Neural crest cell (in vitro differentiated cells): ENCODE data around the gene SRRM1. TPM values are rescaled to one million over a fixed set of nuclear protein-coding genes. Genes with fewer than 3 reads are reported as not detected.

Source experiments
- DNase-seq: peaks from one replicate; pipeline ENCODE4 v3.0.0; 2021; ENCODE audit warnings: low read depth, mixed read lengths, low spot score
- H3K27ac Mint-ChIP-seq: one replicate; pipeline ENCODE4 v1.8.0; 2021; ENCODE audit warnings: mild to moderate bottlenecking, mixed read lengths; ENCODE audit not compliant: unreplicated experiment
- H3K27me3 Mint-ChIP-seq: 2 replicates; pipeline ENCODE4 v1.8.0; 2021; ENCODE audit warnings: low read depth, mild to moderate bottlenecking, mixed read lengths
- H3K36me3 Mint-ChIP-seq: 2 replicates; pipeline ENCODE4 v1.8.0; 2021; ENCODE audit warnings: low read depth, mild to moderate bottlenecking, mixed read lengths
- H3K4me1 Mint-ChIP-seq: 2 replicates; pipeline ENCODE4 v1.8.0; 2021; ENCODE audit warnings: mixed read lengths
- H3K4me3 Mint-ChIP-seq: one replicate; pipeline ENCODE4 v1.8.0; 2021; ENCODE audit warnings: mild to moderate bottlenecking, mixed read lengths
- H3K9me3 Mint-ChIP-seq: 2 replicates; pipeline ENCODE4 v1.8.0; 2021; ENCODE audit warnings: mixed read lengths
- total RNA-seq: library from RNA; stranded (reverse); gene quantifications from 2 replicates; pipeline ENCODE4 v1.2.1, GENCODE V29; 2021
- TF ChIP-seq, protein P1 (sequence below): fragments of 200-600 bp; sonication (generic); conservative IDR thresholded peaks from 2 replicates; pipeline ENCODE4 v1.5.0; 2021; ENCODE audit warnings: antibody characterized with exemption, mild to moderate bottlenecking

Gene SRRM1
- total RNA-seq, 1 donor from 2014 or later = 217 TPM

DNA sequence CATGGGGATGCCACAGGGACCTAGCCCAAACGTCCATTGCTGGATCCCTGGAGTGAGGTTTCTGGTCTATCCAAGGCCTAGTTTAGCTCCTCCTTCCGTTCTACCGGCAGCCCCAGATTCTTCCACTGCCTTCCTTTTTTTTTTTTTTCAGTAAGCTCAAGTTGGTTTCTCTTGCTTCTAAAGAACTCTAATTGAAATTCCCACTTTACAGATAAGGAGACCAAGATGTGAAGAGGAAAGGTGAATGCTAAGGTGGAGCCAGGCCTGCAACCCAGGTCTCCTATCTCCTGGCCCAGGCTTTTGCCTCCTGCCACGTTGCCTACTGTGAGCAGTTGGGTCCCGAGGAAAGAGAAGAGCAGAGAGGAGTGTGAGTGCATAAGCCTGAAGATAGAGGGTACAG lies 70.6 kb downstream of the SRRM1 start:
- no peaks in the 10 kb centered on the region for H3K27me3 Mint-ChIP-seq
- no peak for DNase-seq
- no peak overlapping the region for H3K27ac Mint-ChIP-seq
- TF ChIP-seq, protein P1, sequence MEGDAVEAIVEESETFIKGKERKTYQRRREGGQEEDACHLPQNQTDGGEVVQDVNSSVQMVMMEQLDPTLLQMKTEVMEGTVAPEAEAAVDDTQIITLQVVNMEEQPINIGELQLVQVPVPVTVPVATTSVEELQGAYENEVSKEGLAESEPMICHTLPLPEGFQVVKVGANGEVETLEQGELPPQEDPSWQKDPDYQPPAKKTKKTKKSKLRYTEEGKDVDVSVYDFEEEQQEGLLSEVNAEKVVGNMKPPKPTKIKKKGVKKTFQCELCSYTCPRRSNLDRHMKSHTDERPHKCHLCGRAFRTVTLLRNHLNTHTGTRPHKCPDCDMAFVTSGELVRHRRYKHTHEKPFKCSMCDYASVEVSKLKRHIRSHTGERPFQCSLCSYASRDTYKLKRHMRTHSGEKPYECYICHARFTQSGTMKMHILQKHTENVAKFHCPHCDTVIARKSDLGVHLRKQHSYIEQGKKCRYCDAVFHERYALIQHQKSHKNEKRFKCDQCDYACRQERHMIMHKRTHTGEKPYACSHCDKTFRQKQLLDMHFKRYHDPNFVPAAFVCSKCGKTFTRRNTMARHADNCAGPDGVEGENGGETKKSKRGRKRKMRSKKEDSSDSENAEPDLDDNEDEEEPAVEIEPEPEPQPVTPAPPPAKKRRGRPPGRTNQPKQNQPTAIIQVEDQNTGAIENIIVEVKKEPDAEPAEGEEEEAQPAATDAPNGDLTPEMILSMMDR = no peak
- no peak overlapping the region for H3K4me3 Mint-ChIP-seq
- H3K36me3 Mint-ChIP-seq = no peaks in the 10 kb centered on the region
- peaks cover 11% of the 10 kb centered on the region for H3K4me1 Mint-ChIP-seq
- H3K9me3 Mint-ChIP-seq = no peaks in the 10 kb centered on the region

DNA sequence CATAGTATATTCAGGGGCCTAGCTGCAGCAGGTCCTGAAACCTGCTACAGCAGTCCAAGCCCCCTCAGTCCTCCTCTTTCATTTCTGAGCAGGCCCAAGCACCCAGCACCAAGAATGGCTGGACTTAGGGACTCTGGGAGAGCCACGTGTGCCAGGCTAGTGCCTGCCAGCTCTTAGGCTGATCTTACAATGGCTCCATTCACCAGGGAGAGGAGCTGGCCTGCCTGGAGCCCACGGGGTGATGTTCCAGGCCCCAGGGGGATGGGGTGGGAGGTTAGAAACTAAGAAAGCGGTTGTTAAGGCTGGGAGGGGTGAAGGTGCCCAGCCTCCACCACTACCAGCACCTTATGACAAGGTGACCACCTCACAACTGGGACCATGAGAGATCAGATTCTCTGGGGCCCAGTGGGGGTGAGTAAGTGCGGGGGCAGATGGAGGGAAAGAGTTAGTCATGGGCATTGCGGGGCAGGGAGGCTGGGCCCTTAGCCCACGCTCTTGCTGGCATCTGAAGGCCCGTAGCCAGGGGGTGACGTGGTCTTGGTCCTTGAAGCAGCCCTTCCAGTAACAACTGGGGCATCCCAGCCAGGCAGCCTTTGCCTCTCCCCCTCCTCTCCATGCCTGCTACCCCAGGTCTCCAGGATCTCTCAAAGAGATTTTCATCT lies 71.9 kb downstream of the SRRM1 start:
- Mint-ChIP-seq H3K4me3 (no peak overlapping the region), H3K27me3 (no peaks in the 10 kb centered on the region), H3K9me3 (no peaks in the 10 kb centered on the region), H3K27ac (peak overlapping the region; percentile 12), H3K4me1 (peaks cover 11% of the 10 kb centered on the region), H3K36me3 (no peaks in the 10 kb centered on the region)
- TF ChIP-seq, protein P1 = no peak
- DNase-seq = no peak

DNA sequence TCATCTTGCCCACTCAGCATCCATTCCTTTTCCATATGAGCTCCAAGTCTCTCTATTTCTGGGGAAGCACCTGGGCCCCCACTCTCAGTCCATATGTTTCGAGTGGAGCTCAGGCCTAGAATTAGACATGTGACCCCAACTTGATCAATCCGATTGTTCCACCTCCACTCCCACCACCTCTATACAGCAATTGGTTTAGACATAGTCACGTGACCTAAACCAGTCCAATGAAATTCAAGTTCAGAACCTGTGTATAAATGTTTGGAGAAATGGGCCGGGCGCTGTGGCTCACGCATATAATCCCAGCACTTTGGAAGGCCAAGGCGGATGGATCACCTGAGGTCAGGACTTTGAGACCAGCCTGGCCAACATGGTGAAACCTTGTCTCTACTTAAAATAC lies 72.6 kb downstream of the SRRM1 start:
- no peaks in the 10 kb centered on the region for H3K36me3 Mint-ChIP-seq
- no peak overlapping the region for H3K27ac Mint-ChIP-seq
- no peaks in the 10 kb centered on the region for H3K27me3 Mint-ChIP-seq
- TF ChIP-seq, protein P1 = no peak
- DNase-seq = no peak
- H3K4me1 Mint-ChIP-seq = peaks cover 11% of the 10 kb centered on the region
- no peak overlapping the region for H3K4me3 Mint-ChIP-seq
- H3K9me3 Mint-ChIP-seq = no peaks in the 10 kb centered on the region

DNA sequence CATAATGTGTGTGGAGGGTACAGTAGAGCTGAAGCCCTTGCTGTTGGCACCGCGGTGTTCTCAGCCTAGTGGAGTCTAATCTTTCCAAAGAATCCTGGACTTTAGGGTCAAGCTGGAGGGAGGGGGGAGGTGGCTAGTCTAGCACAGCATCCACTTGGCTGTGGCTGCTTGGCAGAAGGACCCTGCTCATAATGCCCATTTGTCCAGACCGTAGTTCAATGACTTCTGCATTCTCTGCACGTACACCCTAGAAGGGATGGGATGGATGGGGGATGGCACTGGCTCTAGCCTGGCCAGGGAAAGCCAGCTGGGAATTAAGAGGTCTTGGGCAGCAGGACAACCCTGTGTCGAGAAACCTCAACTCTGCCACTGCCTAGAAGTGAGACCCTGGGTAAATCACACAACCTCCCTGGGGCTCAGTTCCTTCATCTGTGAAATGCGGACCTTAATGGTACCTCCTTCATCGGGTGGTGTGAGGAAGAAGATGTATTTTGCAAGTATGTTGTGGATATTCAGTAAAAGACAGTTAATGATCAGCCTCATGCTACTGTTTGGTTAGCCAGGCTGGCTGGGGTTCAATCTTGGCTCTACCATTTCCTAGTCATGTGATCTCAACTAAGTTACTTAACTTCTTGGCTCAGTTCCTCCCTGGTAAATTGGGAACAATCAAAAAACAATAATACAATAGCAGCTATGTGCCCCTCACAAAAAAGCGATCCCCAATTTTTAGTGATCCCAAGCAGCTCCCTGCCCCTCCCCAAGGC lies 75.0 kb downstream of the SRRM1 start:
- no peak for DNase-seq
- TF ChIP-seq, protein P1 = no peak
- Mint-ChIP-seq H3K9me3 (peaks cover 5% of the 10 kb centered on the region), H3K36me3 (no peaks in the 10 kb centered on the region), H3K27me3 (no peaks in the 10 kb centered on the region), H3K27ac (no peak overlapping the region), H3K4me1 (peaks cover 11% of the 10 kb centered on the region), H3K4me3 (no peak overlapping the region)

DNA sequence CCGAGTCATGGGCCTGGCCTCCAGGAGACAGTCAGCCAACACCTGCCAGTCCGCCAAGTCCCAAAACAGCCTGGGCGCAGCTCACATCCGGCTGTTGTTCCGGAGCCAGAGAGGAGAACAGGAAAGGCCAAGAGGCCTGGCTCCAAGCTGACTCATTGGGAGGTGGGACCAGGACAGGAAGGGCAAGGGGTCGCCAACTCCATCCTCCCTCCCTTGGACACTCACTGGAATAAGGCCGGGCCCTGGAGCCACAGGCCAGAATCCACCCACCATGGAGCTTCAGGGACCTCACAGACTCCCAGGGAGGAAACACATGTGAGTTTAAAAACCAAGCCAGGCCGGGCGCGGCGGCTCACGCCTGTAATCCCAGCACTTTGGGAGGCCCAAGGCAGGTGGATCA lies 77.0 kb downstream of the SRRM1 start:
- TF ChIP-seq, protein P1 = no peak
- H3K9me3 Mint-ChIP-seq = peaks cover 5% of the 10 kb centered on the region
- no peaks in the 10 kb centered on the region for H3K36me3 Mint-ChIP-seq
- DNase-seq = no peak
- peaks cover 16% of the 10 kb centered on the region for H3K4me1 Mint-ChIP-seq
- H3K27ac Mint-ChIP-seq = no peak overlapping the region
- H3K27me3 Mint-ChIP-seq = no peaks in the 10 kb centered on the region
- H3K4me3 Mint-ChIP-seq = no peak overlapping the region
